T-cell (primary cell): ENCODE data around the gene VPS18. TPM values are rescaled to one million over a fixed set of nuclear protein-coding genes. Genes with fewer than 3 reads are reported as not detected.

Experiments used
- ATAC-seq, 4 experiments: fragments of 200-7000 bp in 3 of 4; fragments of 150-1000 bp in 1 of 4; cut with Tn5 transposase; replicated peaks in 1 of 4; 1 replicate in 3 of 4; 2 replicates in 1 of 4; pipeline ENCODE4 v1.10.0; 2021; ENCODE audit warnings: moderate library complexity in 3 of 4, mild to moderate bottlenecking in 2 of 4, moderate number of reproducible peaks in 1 of 4
- CTCF ChIA-PET, 2 donors: fragments of 300-600 bp; sonication (Branson Sonifier 250); formaldehyde crosslinking; loops; one replicate each; lab custom pipeline; 2022; ENCODE audit warnings: antibody characterized with exemption in 2 of 2; lab: Charles Lee
- POLR2A ChIA-PET, 2 donors: fragments of 300-600 bp; sonication (Branson Sonifier 250); formaldehyde crosslinking; loops; one replicate each; lab custom pipeline; 2022; ENCODE audit warnings: antibody characterized with exemption in 2 of 2; lab: Charles Lee
- DNase-seq, 35 experiments: peaks; one replicate each; pipeline versions ENCODE4 v3.0.0 to v3.0.0-alpha.2; 2013 to 2023
- H3K27ac ChIP-seq: one replicate; pipeline ENCODE4 v1.5.1; 2013; ENCODE audit warnings: low read length
- H3K27me3 ChIP-seq, 2 experiments: replicated peaks in 1 of 2; 1 replicate in 1 of 2; 2 replicates in 1 of 2; pipeline versions ENCODE4 v1.6.1 to v1.7.0; 2013; ENCODE audit warnings: low read length in 1 of 2, mixed read lengths in 1 of 2; ENCODE audit not compliant: control insufficient read depth in 2 of 2, insufficient read depth in 2 of 2; ENCODE audit errors: extremely low read depth in 1 of 2
- H3K36me3 ChIP-seq, 2 donors: 1 replicate in 1 of 2; 2 replicates in 1 of 2; pipeline versions ENCODE4 v1.6.1 to v1.7.0; 2013; ENCODE audit warnings: low read length in 1 of 2; ENCODE audit not compliant: control insufficient read depth in 2 of 2, insufficient read depth in 1 of 2; ENCODE audit errors: extremely low read depth in 1 of 2
- H3K4me1 ChIP-seq, 2 experiments: 1 replicate in 1 of 2; 2 replicates in 1 of 2; pipeline versions ENCODE4 v1.6.1 to v1.7.0; 2013; ENCODE audit warnings: low read length in 2 of 2, mixed read lengths in 1 of 2; ENCODE audit not compliant: insufficient read depth in 2 of 2, control insufficient read depth in 1 of 2; ENCODE audit errors: extremely low read depth in 1 of 2
- H3K4me3 ChIP-seq, 2 donors: 1 replicate in 1 of 2; 2 replicates in 1 of 2; pipeline versions ENCODE4 v1.5.1 to v1.7.0; 2013; ENCODE audit warnings: mild to moderate bottlenecking in 2 of 2, low read length in 1 of 2, moderate library complexity in 1 of 2; ENCODE audit not compliant: control insufficient read depth in 1 of 2; ENCODE audit errors: extremely low read depth in 1 of 2
- H3K9me3 ChIP-seq: 2 replicates; pipeline ENCODE4 v1.7.0; 2013
- H3K27ac Mint-ChIP-seq, 2 donors: one replicate each; pipeline ENCODE4 v1.8.0; 2020 to 2021; ENCODE audit warnings: mild to moderate bottlenecking in 2 of 2, mixed read lengths in 2 of 2
- H3K27me3 Mint-ChIP-seq, 2 donors: one replicate each; pipeline ENCODE4 v1.8.0; 2021 to 2022; ENCODE audit warnings: mixed read lengths in 2 of 2
- H3K36me3 Mint-ChIP-seq: one replicate; pipeline ENCODE4 v1.8.0; 2021; ENCODE audit warnings: mixed read lengths
- H3K4me1 Mint-ChIP-seq, 3 donors: one replicate each; pipeline ENCODE4 v1.8.0; 2020 to 2022; ENCODE audit warnings: mixed read lengths in 3 of 3, mild to moderate bottlenecking in 1 of 3
- H3K4me3 Mint-ChIP-seq, 3 donors: one replicate each; pipeline ENCODE4 v1.8.0; 2020 to 2022; ENCODE audit warnings: mild to moderate bottlenecking in 3 of 3, mixed read lengths in 3 of 3, moderate library complexity in 3 of 3
- H3K9me3 Mint-ChIP-seq, 3 donors: one replicate each; pipeline ENCODE4 v1.8.0; 2020 to 2022; ENCODE audit warnings: mixed read lengths in 3 of 3
- WGBS: methylation state at CpG from one replicate; pipeline ENCODE4 v1.1.5; 2013; ENCODE audit warnings: missing lambda C conversion rate; ENCODE audit not compliant: insufficient coverage; 5-methylcytosine and 5-hydroxymethylcytosine counted together
- total RNA-seq, 35 experiments: library from RNA in 6 of 35; stranded (reverse) in 6 of 35; fragments of 120-200 nt in 1 of 35; gene quantifications; one replicate each; pipeline versions ENCODE4 v1.2.1 to v1.2.4 and lab custom pipeline; 2013 to 2026

Gene VPS18
- total RNA-seq, 5 donors from 2014 or later (not counting 1 experiment from before 2014, with no cell fraction given) = 16.2 to 23.4 (median 21.3) TPM

DNA sequence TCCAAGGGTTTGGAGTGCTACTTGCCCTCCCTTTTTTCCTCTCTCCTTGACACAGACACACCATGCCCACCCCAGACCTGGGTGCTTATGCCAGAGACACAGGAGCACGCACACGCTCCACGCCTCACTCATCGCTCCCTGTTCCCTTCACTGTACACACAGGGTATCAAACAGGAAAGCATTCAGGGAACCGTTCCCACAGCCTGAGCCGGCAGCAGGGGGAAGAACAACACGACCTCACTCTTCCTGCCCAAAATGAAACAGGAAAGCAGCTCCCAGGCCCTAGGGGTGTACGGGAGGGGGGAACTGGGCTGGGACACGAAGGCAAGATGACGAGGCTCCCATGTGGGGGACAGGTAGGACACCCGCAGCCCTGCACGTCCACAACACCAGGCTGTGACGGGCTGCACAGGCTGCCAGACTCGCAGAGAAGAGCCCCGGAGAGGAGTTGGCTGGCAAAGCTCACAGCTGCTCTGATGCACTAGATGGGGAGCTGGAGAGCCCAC is 46.1 kb downstream of the VPS18 start:
- Mint-ChIP-seq H3K4me1 (peaks cover 26 to 39% (median 34%) of the 10 kb centered on the region in 3 donors), H3K4me3 (peak overlapping the region; percentile 39 to 87 (median 63)), H3K9me3 (no peaks in the 10 kb centered on the region), H3K36me3 (no peaks in the 10 kb centered on the region), H3K27ac (peak overlapping the region; percentile 73 to 91), H3K27me3 (no peaks in the 10 kb centered on the region)
- ChIA-PET POLR2A (interaction anchor here in 1 of 2 donors (0.9 kb wide), 1 partner anchor 12 kb away, joined by 12 read pairs; no protein-coding TSS in a partner anchor), CTCF (interaction anchor here in 1 of 2 donors (1.3 to 1.7 kb wide), 2 partner anchors 12 to 46 kb away, joined by 3 to 7 read pairs; partner anchors contain the start of genes CHAC1 and VPS18)
- H3K4me3 ChIP-seq = no peak overlapping the region
- no peaks in the 10 kb centered on the region for H3K36me3 ChIP-seq
- peak in 4 of 35 experiments; percentile 11 to 36 (median 22) for DNase-seq
- H3K27me3 ChIP-seq = peaks cover 0 to 3% of the 10 kb centered on the region in 2 experiments
- peak overlapping the region; percentile 58 for H3K27ac ChIP-seq
- H3K4me1 ChIP-seq = peaks cover 16 to 32% of the 10 kb centered on the region in 2 experiments
- no peaks in the 10 kb centered on the region for H3K9me3 ChIP-seq
- 51% methylated on average over 12 of the region's 15 CpGs for WGBS
- ATAC-seq = peak in 2 of 4 experiments; percentile 10 to 30

DNA sequence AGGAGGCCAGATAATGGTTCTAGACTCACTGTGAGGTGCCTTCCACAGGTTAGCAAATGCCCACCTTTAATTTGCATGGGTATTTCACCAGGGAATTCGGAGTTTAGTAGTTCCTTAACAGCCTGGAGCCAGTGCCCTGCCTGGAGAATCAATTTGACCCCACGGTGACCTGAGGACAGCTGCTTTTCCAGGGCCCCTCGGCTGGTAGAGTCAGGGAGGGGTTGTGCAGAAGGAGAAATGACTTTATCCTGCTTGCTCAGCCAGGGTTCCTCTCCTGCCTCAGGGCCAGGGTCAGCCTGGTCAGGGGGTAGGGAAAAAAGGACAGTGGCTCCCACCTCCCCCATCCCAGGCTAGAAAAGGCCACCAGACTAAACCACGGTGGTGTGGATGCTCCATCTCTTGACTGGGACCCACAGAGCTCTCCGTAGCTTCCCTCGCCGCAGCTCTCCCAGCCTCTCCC is 46.8 kb downstream of the VPS18 start:
- ChIA-PET CTCF (interaction anchor here (0.6 to 1.7 kb wide), 6 partner anchors 10 to 172 kb away, joined by 3 to 10 read pairs (median 4); partner anchors contain the start of genes CHAC1 (in 2 of the 2) and VPS18 (in 1 of the 2)), POLR2A (no interaction called here)
- Mint-ChIP-seq H3K36me3 (no peaks in the 10 kb centered on the region), H3K4me1 (peaks cover 27 to 39% (median 37%) of the 10 kb centered on the region in 3 donors), H3K9me3 (no peaks in the 10 kb centered on the region), H3K27ac (peak overlapping the region; percentile 73 to 91), H3K27me3 (no peaks in the 10 kb centered on the region), H3K4me3 (peak overlapping the region; percentile 58 to 87 (median 63))
- ATAC-seq = no peak
- H3K36me3 ChIP-seq = no peaks in the 10 kb centered on the region
- no peaks in the 10 kb centered on the region for H3K9me3 ChIP-seq
- peak in 1 of 35 experiments; percentile 28 for DNase-seq
- no peak overlapping the region for H3K4me3 ChIP-seq
- H3K27ac ChIP-seq = peak overlapping the region; percentile 58
- peaks cover 16 to 32% of the 10 kb centered on the region in 2 experiments for H3K4me1 ChIP-seq
- WGBS = 67% methylated on average over 3 of the region's 7 CpGs
- H3K27me3 ChIP-seq = peaks cover 0 to 3% of the 10 kb centered on the region in 2 experiments

DNA sequence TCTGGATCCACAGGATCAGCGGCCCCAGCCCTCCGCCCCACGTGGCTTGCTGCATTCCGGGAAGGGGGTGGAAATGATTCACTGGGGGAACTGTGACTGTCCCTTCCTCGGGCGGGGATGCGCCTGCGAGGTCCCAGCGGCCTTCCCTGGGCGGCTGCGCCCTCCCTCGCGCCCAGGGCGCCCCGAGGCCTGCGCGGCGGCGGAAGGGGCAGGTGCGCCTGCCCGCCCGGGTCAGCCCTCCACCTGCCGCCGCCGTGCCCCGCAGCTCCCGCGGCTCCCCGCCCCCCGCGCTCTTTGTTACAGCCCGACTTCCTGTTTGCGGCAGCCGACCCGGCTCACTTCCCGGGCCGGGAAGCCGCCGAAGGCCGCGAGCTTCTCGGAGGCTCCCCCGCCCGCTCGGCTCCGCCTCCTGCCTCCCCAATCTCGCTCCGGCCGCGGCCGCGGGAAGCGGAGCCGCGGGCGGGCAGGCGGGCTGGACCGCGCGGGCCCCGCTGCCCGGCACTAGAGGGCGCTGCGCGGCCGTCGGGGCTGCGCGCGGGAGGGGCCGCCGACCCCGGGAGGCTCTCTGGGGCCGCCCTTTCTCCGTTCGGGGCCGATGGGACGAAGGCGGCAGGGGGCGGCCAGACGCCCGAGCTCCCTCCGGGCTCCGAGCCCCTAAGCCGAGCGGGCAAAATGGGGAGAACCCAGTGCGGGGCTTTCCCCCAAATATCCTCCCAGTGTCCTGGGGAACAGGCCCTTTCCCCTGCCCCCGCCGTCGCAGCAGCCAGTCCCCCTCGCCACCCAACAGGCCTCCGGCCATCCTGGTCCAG is 47.5 kb downstream of the VPS18 start:
- ATAC-seq = peak; percentile 66 to 79 (median 74)
- under 1% methylated on average over 76 of the region's 92 CpGs for WGBS
- POLR2A ChIA-PET = interaction anchor here in 1 of 2 donors (0.6 kb wide), 1 partner anchor 58 kb away, joined by 3 read pairs; no protein-coding TSS in a partner anchor
- no peaks in the 10 kb centered on the region for H3K9me3 Mint-ChIP-seq
- Histone ChIP-seq H3K4me3 (peak overlapping the region; percentile 62 to 89), H3K4me1 (peaks cover 16 to 32% of the 10 kb centered on the region in 2 experiments), H3K9me3 (no peaks in the 10 kb centered on the region), H3K27ac (peak overlapping the region; percentile 79), H3K27me3 (peaks cover 0 to 3% of the 10 kb centered on the region in 2 experiments), H3K36me3 (no peaks in the 10 kb centered on the region)
- peak; percentile 30 to 79 (median 55) for DNase-seq
- H3K27me3 Mint-ChIP-seq = no peaks in the 10 kb centered on the region
- H3K4me3 Mint-ChIP-seq = peak overlapping the region; percentile 74 to 87 (median 80)
- no peaks in the 10 kb centered on the region for H3K36me3 Mint-ChIP-seq
- H3K27ac Mint-ChIP-seq = peak overlapping the region; percentile 79 to 91
- CTCF ChIA-PET = interaction anchor here (0.6 to 1.7 kb wide), 12 partner anchors 10 to 1637 kb away, joined by 3 to 10 read pairs (median 4); partner anchors contain the start of genes CHAC1 (in 2 of the 2) and VPS18 (in 1 of the 2)
- peaks cover 28 to 39% (median 38%) of the 10 kb centered on the region in 3 donors for H3K4me1 Mint-ChIP-seq

DNA sequence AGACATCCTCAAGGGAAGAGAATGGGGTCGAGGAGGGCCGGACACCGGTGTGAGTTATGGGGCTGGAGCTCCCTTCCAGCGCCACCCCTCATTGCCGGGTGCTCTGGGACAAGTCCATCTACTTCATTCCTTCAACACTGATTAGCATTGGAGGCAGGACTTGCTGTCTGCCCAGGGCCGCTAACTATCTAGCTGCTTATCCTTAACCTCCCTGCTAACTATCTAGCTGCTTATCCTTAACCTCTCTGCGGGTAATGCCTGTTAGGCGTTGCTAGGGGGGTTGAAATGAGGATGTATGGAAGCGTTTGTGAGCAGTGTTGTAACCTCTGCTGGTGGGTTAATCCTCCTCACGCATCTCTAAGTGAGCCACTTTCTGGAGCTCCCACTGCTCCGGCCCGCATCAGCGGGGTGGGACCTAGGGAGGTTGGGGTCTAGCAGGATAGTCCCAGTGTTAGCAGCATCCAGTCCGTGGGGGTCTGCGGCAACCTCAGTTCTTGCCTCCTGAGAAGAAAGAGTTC is 48.1 kb downstream of the VPS18 start:
- H3K4me1 ChIP-seq = peaks cover 16 to 32% of the 10 kb centered on the region in 2 experiments
- DNase-seq = peak in 1 of 35 experiments; percentile 38

DNA sequence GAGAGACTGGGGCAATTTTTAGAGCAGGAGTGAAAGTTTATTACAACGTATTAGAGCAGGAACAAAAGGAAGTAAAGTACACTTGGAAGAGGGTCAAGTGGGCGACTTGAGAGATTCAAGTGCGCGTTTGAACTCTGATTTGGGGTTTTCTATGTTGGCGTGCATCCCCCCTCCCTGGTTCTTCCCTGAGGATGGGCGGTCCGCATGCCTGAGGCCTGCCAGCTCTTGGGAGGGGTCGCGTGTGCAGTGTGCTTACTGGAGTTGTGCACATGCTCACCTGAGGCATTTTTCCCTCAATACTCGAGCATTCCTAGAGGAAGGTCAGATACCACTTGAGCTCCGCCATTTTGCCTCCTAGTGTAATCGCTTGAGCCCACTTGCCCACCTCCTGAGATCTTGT is 48.6 kb downstream of the VPS18 start:
- Histone ChIP-seq H3K4me3 (peak overlapping the region in 1 of 2 donors; percentile 89), H3K27me3 (peaks cover 0 to 3% of the 10 kb centered on the region in 2 experiments), H3K27ac (no peak overlapping the region), H3K4me1 (peaks cover 16 to 32% of the 10 kb centered on the region in 2 experiments), H3K36me3 (no peaks in the 10 kb centered on the region), H3K9me3 (no peaks in the 10 kb centered on the region)
- no peak for DNase-seq
- ChIA-PET CTCF (interaction anchor here (0.6 to 1.7 kb wide), 6 partner anchors 11 to 245 kb away, joined by 3 to 11 read pairs (median 6); partner anchors contain the start of gene CHAC1 (in 1 of the 2)), POLR2A (interaction anchor here in 1 of 2 donors (0.5 kb wide), 1 partner anchor 540 kb away, joined by 5 read pairs; no protein-coding TSS in a partner anchor)
- Mint-ChIP-seq H3K27ac (peak overlapping the region; percentile 79 to 90), H3K36me3 (no peaks in the 10 kb centered on the region), H3K27me3 (no peaks in the 10 kb centered on the region), H3K4me1 (peaks cover 28 to 39% (median 38%) of the 10 kb centered on the region in 3 donors), H3K9me3 (no peaks in the 10 kb centered on the region), H3K4me3 (peak overlapping the region; percentile 74 to 87 (median 80))
- 95% methylated on average over 8 of the region's 12 CpGs for WGBS
- ATAC-seq = no peak

More for the DNA sequence above, 48.1 kb downstream of the VPS18 start:
- Histone ChIP-seq H3K27me3 (peaks cover 0 to 3% of the 10 kb centered on the region in 2 experiments), H3K27ac (peak overlapping the region; percentile 79), H3K36me3 (no peaks in the 10 kb centered on the region), H3K9me3 (no peaks in the 10 kb centered on the region), H3K4me3 (peak overlapping the region; percentile 62 to 89)
- CTCF ChIA-PET = interaction anchor here (0.6 to 1.7 kb wide), 9 partner anchors 9 to 1636 kb away, joined by 3 to 10 read pairs (median 4); partner anchors contain the start of gene CHAC1 (in 2 of the 2)
- Mint-ChIP-seq H3K4me1 (peaks cover 28 to 39% (median 38%) of the 10 kb centered on the region in 3 donors), H3K27ac (peak overlapping the region; percentile 79 to 90), H3K36me3 (no peaks in the 10 kb centered on the region), H3K9me3 (no peaks in the 10 kb centered on the region), H3K4me3 (peak overlapping the region; percentile 74 to 87 (median 80)), H3K27me3 (no peaks in the 10 kb centered on the region)
- peak in 3 of 4 experiments; percentile 1 to 6 (median 5) for ATAC-seq
- 46% methylated on average over 6 of the region's 15 CpGs for WGBS
- POLR2A ChIA-PET = interaction anchor here in 1 of 2 donors (0.5 to 0.6 kb wide), 2 partner anchors 59 to 540 kb away, joined by 3 to 5 read pairs; no protein-coding TSS in a partner anchor
